HUES6 (cell line): ENCODE results near the gene RNF32.

Experiments
- H3K27ac ChIP-seq: 2 replicates; pipeline ENCODE4 v1.7.0; 2013; ENCODE audit warnings: low read depth, mild to moderate bottlenecking, low read length, inconsistent platforms
- H3K27me3 ChIP-seq: 2 replicates; pipeline ENCODE4 v1.6.1; 2013; ENCODE audit warnings: low read length; ENCODE audit not compliant: control insufficient read depth, insufficient read depth
- H3K36me3 ChIP-seq: 2 replicates; pipeline ENCODE4 v1.6.1; 2013; ENCODE audit warnings: low read length; ENCODE audit not compliant: control insufficient read depth, insufficient read depth
- H3K4me1 ChIP-seq: 2 replicates; pipeline ENCODE4 v1.6.1; 2013; ENCODE audit warnings: low read length; ENCODE audit not compliant: control insufficient read depth, insufficient read depth
- H3K4me3 ChIP-seq: 2 replicates; pipeline ENCODE4 v1.5.1; 2013; ENCODE audit warnings: low read depth, low read length
- H3K9ac ChIP-seq: one replicate; pipeline ENCODE4 v1.6.1; 2013; ENCODE audit warnings: mild to moderate bottlenecking, low read length
- H3K9me3 ChIP-seq: 2 replicates; pipeline ENCODE4 v1.6.1; 2013; ENCODE audit warnings: low read depth, low read length; ENCODE audit not compliant: control insufficient read depth, insufficient read depth

The RNF32 gene

DNA sequence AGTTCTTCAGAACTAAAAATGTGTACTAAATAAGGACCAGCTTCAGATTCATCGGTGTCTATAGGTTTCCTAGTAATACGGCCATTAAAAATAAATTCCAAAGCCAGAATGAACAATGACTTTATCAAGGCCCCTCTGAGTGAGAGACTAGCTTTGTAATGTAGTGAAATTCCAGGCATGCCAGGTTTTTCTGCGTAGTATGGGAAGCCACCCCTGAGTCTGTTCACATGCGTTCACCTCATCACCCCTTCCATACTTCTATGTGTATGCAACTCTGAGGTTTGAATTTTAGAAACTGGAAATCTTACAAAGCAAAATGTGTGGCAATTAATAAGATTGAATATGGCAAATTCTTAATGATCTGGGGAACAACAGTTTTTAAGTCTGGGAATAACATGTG, 24.5 kb downstream of the RNF32 start:
- peaks cover 30% of the 10 kb centered on the region for H3K4me1 ChIP-seq
- no peak overlapping the region for H3K4me3 ChIP-seq
- no peak overlapping the region for H3K9ac ChIP-seq
- no peaks in the 10 kb centered on the region for H3K9me3 ChIP-seq
- H3K27me3 ChIP-seq: no peaks in the 10 kb centered on the region
- H3K27ac ChIP-seq: peak overlapping the region; percentile 37; the same call in 1 of the 2 replicates
- no peaks in the 10 kb centered on the region for H3K36me3 ChIP-seq

DNA sequence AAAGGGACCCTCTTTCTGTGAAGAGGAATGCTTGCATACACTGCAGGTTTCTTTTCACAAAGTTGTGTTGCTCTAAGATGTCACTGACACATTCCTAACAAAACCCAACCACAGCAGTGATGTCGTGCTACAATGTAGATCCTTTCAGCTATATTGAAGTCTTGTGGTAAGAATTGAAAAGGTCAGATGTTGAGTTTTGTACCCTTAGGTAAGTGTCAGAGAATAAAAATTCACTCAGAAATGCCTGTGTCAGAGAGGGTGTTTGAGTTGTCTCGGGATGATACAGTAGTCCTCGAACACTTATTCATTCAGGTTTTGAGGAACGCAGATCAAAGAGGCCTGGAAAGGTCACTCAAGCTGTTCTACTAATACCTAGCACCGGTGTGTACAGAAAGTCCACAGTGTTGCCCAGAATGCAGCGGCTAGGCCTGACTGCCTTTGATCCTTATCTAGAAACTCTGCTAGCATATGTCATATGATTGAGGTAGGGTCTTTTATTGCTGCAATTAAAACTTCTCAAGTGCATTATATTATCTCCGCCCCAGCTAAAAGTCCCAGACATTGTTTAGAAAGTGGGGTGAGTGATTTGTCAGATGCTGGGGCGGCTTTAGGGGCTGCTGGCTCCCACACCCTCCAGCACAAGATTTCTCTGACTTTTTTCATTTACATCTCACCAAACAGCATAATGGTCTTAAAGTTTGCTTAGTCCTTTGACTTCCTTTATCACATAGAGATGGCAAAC, 26.0 kb downstream of the RNF32 start:
- Histone ChIP-seq H3K36me3 (no peaks in the 10 kb centered on the region), H3K9ac (no peak overlapping the region), H3K27me3 (no peaks in the 10 kb centered on the region), H3K9me3 (no peaks in the 10 kb centered on the region), H3K27ac (no peak overlapping the region), H3K4me1 (peaks cover 30% of the 10 kb centered on the region), H3K4me3 (no peak overlapping the region)

DNA sequence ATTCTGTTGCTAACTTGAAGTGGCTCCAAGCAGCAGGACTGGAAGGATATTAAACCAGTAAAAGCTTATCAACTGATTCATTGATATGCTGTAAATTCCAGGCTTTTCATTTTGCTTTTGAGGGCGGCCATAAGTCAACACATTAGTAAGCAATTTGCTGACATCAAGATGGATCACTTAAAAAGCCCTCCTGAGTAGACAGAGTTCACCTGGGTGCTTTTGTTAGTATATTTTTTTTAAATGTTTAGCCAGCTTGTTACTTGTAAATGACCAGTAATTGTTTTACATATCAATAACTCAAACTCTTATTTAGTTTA, 26.5 kb downstream of the RNF32 start:
- H3K9me3 ChIP-seq: no peaks in the 10 kb centered on the region
- no peaks in the 10 kb centered on the region for H3K27me3 ChIP-seq
- H3K4me3 ChIP-seq: no peak overlapping the region
- H3K4me1 ChIP-seq: peaks cover 30% of the 10 kb centered on the region
- no peak overlapping the region for H3K27ac ChIP-seq
- H3K9ac ChIP-seq: no peak overlapping the region
- H3K36me3 ChIP-seq: no peaks in the 10 kb centered on the region

DNA sequence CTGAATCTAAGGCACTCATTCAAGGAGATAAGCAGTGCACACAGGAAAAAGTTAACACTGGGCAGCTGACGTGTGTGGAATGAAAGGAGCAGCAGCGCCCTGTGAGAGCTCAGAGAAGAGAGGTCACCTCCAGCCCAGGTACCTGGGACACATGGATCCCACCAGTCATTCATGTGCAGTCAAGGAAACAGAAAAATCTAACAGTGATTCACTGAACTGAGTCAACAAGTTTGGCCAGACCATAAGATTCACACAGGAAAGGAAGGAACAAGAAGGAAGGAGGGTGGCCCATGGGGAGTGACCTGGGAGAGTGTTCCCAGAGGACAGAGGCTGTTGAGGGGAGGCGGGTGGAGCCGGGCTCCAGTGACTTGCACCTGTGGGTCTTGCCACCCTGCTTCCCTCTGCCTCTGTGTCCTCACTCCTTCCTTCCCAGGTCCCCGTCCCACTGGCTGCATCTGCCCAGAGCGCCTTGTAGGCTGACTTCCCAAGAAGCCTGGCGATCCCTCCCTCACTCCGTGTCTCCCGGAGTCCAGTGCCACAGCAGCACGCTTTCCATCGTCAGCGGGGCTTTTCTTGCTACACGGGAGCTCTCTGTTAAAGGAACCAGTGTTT, 27.7 kb downstream of the RNF32 start:
- H3K9ac ChIP-seq: no peak overlapping the region
- H3K4me3 ChIP-seq: no peak overlapping the region
- no peaks in the 10 kb centered on the region for H3K9me3 ChIP-seq
- peaks cover 7% of the 10 kb centered on the region for H3K36me3 ChIP-seq
- peaks cover 30% of the 10 kb centered on the region for H3K4me1 ChIP-seq
- H3K27me3 ChIP-seq: no peaks in the 10 kb centered on the region
- no peak overlapping the region for H3K27ac ChIP-seq

DNA sequence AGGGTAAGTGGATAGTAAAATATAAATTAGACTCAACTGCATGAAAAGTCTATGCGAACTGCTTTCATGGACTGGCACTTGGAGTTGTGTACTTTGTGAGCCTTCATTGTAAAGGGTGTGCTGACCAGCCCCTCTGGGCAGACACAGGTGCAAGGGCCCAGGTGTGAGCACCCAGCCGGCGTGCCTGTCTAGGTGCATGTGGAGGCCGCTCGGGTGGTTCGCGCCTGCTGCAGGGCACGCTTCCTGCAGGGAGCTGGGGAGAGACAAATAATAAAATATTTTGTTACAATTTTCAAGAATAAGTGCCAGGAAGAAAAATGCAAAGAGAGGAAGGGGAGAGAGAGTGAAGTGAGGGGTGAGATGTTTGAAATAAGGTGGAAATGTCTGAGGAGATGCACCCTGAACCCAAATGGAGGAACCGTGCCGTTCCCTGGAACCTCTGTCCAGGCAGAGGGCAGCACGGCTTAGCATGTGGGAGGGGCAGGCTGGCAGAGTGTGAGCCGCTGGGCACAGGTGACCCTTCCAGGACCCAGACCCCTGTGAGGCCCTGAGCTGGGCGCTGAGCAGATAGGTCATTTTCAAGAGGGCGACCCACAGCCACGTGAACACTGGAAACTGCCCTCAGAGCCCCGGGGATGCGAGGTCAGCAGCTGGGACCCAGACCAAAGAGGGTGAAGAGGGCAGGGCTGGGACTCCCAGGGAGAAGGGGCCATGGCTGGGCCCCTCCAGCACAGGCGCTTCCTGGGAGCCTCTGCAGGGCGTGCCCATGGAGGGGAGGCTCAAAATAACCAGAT, 28.7 kb downstream of the RNF32 start:
- H3K27ac ChIP-seq: no peak overlapping the region
- H3K9me3 ChIP-seq: no peaks in the 10 kb centered on the region
- H3K36me3 ChIP-seq: peaks cover 7% of the 10 kb centered on the region
- H3K9ac ChIP-seq: no peak overlapping the region
- no peak overlapping the region for H3K4me3 ChIP-seq
- H3K4me1 ChIP-seq: peaks cover 30% of the 10 kb centered on the region
- H3K27me3 ChIP-seq: no peaks in the 10 kb centered on the region

DNA sequence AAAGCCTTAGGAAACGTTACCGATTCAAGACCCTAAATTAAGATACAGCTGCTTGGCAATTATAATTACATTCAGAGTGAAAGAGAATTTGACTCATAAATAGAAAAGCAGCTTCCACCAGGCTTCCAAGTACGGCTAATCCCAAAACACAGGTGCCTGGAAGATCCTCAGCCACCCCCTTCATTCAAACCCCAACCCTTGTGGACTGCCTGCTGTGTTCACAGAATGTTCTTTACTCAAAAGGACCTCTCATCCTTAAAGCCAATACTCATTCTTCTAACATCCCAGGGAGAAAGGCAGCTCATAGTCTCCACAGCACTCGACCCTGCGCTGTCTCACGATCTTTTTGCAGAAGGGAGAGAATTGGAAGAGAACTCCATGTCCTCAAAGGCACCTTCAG, 32.9 kb downstream of the RNF32 start:
- Histone ChIP-seq H3K36me3 (peaks cover 26% of the 10 kb centered on the region), H3K4me3 (no peak overlapping the region), H3K9ac (no peak overlapping the region), H3K27me3 (no peaks in the 10 kb centered on the region), H3K9me3 (no peaks in the 10 kb centered on the region), H3K27ac (no peak overlapping the region), H3K4me1 (no peaks in the 10 kb centered on the region)

DNA sequence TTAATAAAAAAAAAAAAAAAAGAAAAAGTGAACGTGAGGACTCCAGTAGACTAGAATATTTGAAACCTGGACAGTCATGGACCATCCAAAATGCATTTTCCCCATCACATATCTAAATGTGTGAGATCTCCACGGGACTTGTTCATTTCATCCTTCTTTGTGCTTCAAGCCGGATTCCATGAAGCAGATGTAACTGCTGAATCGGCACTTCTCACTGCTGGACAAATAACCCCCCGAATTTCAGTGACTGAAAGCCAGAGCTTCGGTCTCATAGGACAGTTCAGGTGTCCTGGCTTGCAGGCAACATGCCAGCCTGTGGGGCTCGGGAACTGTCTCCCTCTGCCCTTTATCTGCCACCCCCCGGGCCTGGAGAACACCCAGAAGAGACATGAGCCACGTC, 33.3 kb downstream of the RNF32 start:
- Histone ChIP-seq H3K4me3 (no peak overlapping the region), H3K9me3 (no peaks in the 10 kb centered on the region), H3K9ac (no peak overlapping the region), H3K27ac (no peak overlapping the region), H3K36me3 (peaks cover 31% of the 10 kb centered on the region), H3K4me1 (no peaks in the 10 kb centered on the region), H3K27me3 (no peaks in the 10 kb centered on the region)

DNA sequence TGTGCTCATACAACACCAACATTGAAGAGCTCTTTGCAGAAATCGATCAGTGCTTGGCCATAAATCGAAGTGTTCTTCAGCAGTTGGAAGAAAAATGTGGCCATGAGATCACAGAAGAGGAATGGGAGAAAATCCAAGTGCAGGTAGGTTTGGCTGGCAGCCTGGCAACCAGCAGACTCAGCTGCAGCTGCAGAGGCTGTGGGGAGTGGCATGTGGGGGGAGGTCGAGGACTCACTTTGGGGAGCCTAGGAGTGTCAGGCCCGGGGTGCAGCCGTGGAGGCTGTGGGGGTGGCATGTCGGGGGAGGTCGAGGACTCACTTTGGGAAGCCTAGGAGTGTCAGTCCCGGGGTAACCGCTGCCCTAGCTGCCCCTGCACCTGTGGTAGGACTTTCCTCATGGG, 35.1 kb downstream of the RNF32 start:
- H3K4me1 ChIP-seq: no peaks in the 10 kb centered on the region
- H3K27ac ChIP-seq: no peak overlapping the region
- peaks cover 41% of the 10 kb centered on the region for H3K36me3 ChIP-seq
- H3K9me3 ChIP-seq: no peaks in the 10 kb centered on the region
- H3K9ac ChIP-seq: no peak overlapping the region
- no peaks in the 10 kb centered on the region for H3K27me3 ChIP-seq
- no peak overlapping the region for H3K4me3 ChIP-seq

DNA sequence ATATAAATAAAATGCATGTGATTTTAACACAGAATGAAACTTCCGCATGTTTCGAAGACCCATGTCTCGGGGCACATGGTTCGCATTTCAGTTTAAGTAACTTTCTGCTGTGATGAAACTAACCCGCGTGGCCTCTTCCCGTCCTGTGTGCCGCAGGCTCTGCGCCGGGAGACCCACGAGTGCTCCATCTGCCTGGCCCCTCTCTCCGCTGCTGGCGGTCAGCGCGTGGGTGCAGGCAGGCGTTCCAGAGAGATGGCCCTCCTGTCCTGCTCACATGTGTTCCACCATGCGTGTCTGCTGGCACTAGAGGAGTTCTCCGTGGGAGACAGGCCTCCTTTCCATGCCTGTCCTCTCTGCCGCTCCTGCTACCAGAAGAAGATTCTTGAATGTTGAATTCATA, 35.7 kb downstream of the RNF32 start:
- H3K27me3 ChIP-seq: no peaks in the 10 kb centered on the region
- no peak overlapping the region for H3K4me3 ChIP-seq
- no peak overlapping the region for H3K9ac ChIP-seq
- H3K9me3 ChIP-seq: no peaks in the 10 kb centered on the region
- peaks cover 41% of the 10 kb centered on the region for H3K36me3 ChIP-seq
- no peak overlapping the region for H3K27ac ChIP-seq
- H3K4me1 ChIP-seq: no peaks in the 10 kb centered on the region

DNA sequence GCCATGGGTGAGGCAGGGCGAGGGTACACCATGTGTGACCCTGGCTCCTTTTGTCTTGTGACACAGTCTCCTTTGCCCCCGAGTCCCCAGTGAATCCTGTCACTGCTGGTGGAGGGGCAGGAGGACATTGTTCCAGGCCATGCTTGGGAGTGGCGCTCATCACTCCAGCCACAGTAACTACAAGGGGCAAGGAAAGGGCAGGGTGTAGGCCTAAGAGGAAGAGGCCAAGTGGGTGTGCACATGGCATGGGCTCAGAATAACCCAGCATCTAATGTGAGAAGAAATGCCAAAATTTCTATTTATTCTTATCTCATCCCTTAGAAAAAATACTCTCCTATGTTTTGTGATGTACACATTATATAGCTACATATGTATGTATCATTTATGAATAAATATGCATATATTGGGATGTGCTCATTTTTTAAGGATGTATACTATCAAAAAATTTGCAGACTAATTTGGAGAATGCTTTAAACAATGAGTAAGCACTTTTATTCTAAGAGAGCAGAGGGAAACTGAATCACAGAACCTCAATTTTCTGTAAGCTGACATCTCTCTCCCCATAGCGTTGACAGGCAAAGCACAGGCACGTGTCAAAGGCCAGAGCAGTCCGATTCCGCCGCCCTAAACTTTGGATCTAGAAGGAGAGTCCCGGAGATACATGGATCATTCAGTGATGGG, 36.9 kb downstream of the RNF32 start:
- no peaks in the 10 kb centered on the region for H3K4me1 ChIP-seq
- no peak overlapping the region for H3K4me3 ChIP-seq
- no peak overlapping the region for H3K9ac ChIP-seq
- H3K27ac ChIP-seq: no peak overlapping the region
- H3K27me3 ChIP-seq: no peaks in the 10 kb centered on the region
- H3K9me3 ChIP-seq: no peaks in the 10 kb centered on the region
- peaks cover 42% of the 10 kb centered on the region for H3K36me3 ChIP-seq

DNA sequence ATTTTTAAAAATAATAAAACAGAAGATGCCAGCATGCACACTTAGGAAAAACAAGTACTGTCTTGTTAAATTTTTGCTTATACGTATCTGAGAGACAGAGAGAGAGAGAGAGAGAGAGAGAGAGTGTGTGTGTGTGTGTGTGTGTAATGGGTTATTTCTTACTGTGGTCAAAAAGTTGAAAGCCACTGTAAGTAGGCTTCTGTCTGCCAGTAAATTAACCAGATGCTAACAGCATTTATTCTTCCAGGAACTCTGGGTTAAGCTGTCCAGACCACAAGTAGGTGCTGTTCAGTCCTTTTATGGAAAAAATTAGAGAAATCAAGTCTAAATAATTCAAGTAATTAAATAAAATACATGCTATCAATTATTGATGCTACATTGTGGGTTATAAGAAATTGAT, 39.7 kb downstream of the RNF32 start:
- no peak overlapping the region for H3K9ac ChIP-seq
- no peak overlapping the region for H3K4me3 ChIP-seq
- peaks cover 46% of the 10 kb centered on the region for H3K36me3 ChIP-seq
- H3K9me3 ChIP-seq: no peaks in the 10 kb centered on the region
- H3K27me3 ChIP-seq: no peaks in the 10 kb centered on the region
- H3K27ac ChIP-seq: no peak overlapping the region
- no peaks in the 10 kb centered on the region for H3K4me1 ChIP-seq
